Measurements from ENCODE around the gene ANTXR2. TPM values are rescaled to one million over a fixed set of nuclear protein-coding genes. Genes with fewer than 3 reads are reported as not detected.
A peak's percentile ranks its signal among the peaks of the same experiment; 100 is the strongest.

ANTXR2 gene
- total RNA-seq, 2 experiments from 2014 or later, result 15.0 to 18.0 TPM

DNA sequence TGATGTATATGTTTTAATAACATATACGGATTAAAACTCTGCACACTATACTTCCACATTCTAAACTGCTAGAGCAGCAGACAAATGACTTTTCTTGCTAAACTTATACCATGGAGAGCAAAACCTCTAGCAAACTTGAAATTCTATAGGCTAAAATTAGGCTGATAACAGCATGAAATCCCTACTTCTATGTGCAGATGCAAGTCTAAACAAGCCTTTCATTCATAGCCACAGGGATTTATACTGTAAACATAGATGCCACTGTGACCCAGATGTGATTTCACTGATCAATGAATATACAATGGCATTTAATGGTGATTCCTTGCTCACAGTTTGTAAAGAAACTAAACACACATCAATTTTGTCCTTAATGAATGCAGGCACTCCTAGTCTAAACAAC, 151.0 kb downstream of the ANTXR2 start:
- Mint-ChIP-seq H3K27me3 (ENCODE audit: low read depth) (no peaks in the 10 kb centered on the region), H3K4me3 (no peak overlapping the region), H3K36me3 (ENCODE audit: low read depth) (no peaks in the 10 kb centered on the region), H3K27ac (no peak overlapping the region), H3K9me3 (ENCODE audit: insufficient read depth) (no peaks in the 10 kb centered on the region), H3K4me1 (ENCODE audit: low read depth) (peaks cover 5% of the 10 kb centered on the region)
- CTCF ChIA-PET, result interaction anchor here (1.1 to 1.3 kb wide), 2 partner anchors 11 to 262 kb away, joined by 4 to 6 read pairs; no protein-coding TSS in a partner anchor
- ATAC-seq (no peak), DNase-seq (no peak)
- POLR2A ChIA-PET, result no interaction called here

DNA sequence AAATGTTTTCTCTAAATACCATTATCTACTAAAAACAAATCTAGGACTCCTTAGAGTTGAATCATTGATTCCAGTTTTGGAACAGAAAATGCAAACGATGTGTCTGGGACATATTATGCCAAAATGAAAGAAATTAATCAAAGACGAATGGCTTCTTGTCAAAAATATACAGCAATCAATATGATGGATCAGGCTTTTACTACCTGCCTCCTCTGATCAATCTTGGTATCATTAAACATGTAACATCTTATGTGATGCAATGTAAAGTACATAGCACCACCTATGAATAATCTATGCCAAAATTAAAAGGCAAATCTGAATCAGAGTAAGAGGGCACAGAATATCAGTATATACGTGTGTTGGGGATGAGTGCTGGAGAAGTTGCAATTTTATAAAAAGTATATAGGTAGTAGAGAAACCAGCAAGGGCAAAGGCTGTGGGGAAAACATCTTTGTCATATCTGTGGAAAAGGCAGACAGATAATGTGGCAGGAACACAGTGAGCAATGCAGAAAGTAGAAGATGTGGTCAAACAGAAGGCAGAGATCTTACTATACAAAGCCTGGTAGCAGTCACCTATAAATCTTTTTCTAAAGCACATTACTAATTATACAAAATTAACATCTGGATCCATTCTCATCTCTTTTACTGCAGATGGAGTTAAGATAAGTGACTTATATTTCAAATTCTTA, 152.7 kb downstream of the ANTXR2 start:
- DNase-seq (no peak), ATAC-seq (no peak)
- Mint-ChIP-seq H3K4me1 (ENCODE audit: low read depth) (peaks cover 5% of the 10 kb centered on the region), H3K9me3 (ENCODE audit: insufficient read depth) (no peaks in the 10 kb centered on the region), H3K36me3 (ENCODE audit: low read depth) (no peaks in the 10 kb centered on the region), H3K27me3 (ENCODE audit: low read depth) (no peaks in the 10 kb centered on the region), H3K27ac (no peak overlapping the region), H3K4me3 (no peak overlapping the region)
- POLR2A ChIA-PET, result no interaction called here
- CTCF ChIA-PET, result no interaction called here

DNA sequence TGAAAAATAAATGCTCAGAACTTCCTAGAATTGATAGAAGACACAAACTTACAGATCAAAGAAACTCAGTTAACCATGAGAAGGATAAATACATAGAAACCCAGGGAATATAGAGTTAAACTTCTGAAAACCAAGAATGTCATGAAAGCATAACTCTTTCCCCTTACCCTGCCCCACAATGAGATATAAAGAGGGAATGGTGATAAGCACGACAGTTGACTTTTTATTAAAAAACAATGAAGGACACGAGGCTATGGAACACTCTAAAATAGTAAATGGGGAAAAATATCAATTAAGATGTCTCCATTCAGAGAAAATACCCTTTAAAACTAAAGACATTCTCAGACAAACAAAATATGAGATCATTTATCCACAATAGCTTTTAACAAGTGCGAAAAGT, 154.7 kb downstream of the ANTXR2 start:
- CTCF ChIA-PET, result interaction anchor here (0.9 to 1.9 kb wide), 11 partner anchors 8 to 301 kb away, joined by 3 to 14 read pairs (median 5); no protein-coding TSS in a partner anchor

DNA sequence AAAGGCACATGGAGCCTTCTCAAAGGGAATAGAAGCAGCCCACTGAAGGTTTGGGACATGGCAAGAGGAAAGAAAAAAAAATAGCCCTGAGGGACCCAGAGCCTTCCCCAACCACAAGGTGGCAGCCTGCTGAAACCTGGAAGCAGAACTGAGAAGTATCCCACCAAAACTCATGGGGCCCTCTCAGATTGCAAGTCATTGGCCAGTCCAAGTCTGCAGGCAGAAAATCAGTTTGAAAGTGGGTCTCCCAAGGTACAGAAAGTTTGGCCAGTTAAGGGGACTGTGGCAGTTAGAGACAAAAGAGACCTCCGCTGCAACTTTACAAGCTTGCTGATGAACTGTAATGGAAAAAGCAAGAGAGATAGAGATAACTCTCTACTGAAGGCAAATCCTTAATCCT, 155.8 kb downstream of the ANTXR2 start:
- H3K4me3 Mint-ChIP-seq, result no peak overlapping the region
- ChIA-PET POLR2A (no interaction called here), CTCF (interaction anchor here (0.6 to 1.9 kb wide), 18 partner anchors 9 to 302 kb away, joined by 3 to 14 read pairs (median 4); no protein-coding TSS in a partner anchor)
- DNase-seq (peak; percentile 68), ATAC-seq (peak; percentile 76)
- no peaks in the 10 kb centered on the region for H3K27me3 Mint-ChIP-seq (ENCODE audit: low read depth)
- H3K9me3 Mint-ChIP-seq (ENCODE audit: insufficient read depth), result no peaks in the 10 kb centered on the region
- H3K27ac Mint-ChIP-seq, result no peak overlapping the region
- peaks cover 13% of the 10 kb centered on the region for H3K4me1 Mint-ChIP-seq (ENCODE audit: low read depth)
- H3K36me3 Mint-ChIP-seq (ENCODE audit: low read depth), result no peaks in the 10 kb centered on the region

More for the DNA sequence above, 154.7 kb downstream of the ANTXR2 start:
- POLR2A ChIA-PET, result no interaction called here
- DNase-seq, result no peak
- Mint-ChIP-seq H3K27ac (no peak overlapping the region), H3K36me3 (ENCODE audit: low read depth) (no peaks in the 10 kb centered on the region), H3K4me1 (ENCODE audit: low read depth) (peaks cover 13% of the 10 kb centered on the region), H3K4me3 (no peak overlapping the region), H3K9me3 (ENCODE audit: insufficient read depth) (no peaks in the 10 kb centered on the region), H3K27me3 (ENCODE audit: low read depth) (no peaks in the 10 kb centered on the region)
- ATAC-seq, result no peak

DNA sequence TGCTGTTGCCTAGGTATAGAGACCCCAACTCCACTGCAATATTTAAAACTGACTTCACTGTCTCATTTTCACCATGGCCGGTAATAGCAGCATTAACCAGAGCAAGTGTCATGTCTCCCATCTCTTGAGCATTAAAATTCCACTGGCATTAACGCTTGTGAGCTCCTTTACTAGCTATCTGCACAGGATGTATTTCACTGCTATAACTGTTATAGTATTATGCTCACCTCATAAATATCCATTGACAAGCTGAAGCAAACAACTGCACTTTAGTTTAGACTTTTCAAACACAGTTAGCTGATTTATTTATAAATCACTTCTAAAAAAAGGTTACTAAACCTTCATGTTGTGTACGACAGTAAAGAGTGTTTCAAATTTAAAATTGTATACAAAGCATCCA, 157.8 kb downstream of the ANTXR2 start:
- H3K9me3 Mint-ChIP-seq (ENCODE audit: insufficient read depth), result no peaks in the 10 kb centered on the region
- H3K27ac Mint-ChIP-seq, result no peak overlapping the region
- CTCF ChIA-PET, result interaction anchor here (1.4 kb wide), 1 partner anchor 300 kb away, joined by 3 read pairs; no protein-coding TSS in a partner anchor
- no peak overlapping the region for H3K4me3 Mint-ChIP-seq
- no peak for ATAC-seq
- H3K4me1 Mint-ChIP-seq (ENCODE audit: low read depth), result peaks cover 13% of the 10 kb centered on the region
- no peaks in the 10 kb centered on the region for H3K27me3 Mint-ChIP-seq (ENCODE audit: low read depth)
- POLR2A ChIA-PET, result no interaction called here
- no peak for DNase-seq
- H3K36me3 Mint-ChIP-seq (ENCODE audit: low read depth), result no peaks in the 10 kb centered on the region

DNA sequence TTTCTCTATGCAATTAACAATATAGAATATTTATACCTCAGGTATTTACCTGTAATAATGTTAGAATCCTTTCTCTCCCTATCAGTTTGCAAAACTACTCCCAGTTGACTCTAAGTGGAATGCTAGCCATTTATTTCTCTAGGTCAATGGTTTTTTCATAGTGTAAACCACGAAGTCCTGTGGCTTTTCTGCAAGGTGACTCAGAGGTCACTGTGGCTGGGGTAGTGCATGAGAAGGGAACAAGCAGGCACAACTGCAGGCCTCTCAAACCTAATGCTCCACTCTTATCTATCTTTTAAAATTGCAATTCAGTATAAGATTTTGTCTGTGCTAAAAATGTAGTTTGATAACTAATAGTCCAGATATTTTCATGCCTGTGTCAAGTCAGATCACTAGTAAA, 159.4 kb downstream of the ANTXR2 start:
- Mint-ChIP-seq H3K27me3 (ENCODE audit: low read depth) (no peaks in the 10 kb centered on the region), H3K27ac (no peak overlapping the region), H3K36me3 (ENCODE audit: low read depth) (no peaks in the 10 kb centered on the region), H3K9me3 (ENCODE audit: insufficient read depth) (no peaks in the 10 kb centered on the region), H3K4me1 (ENCODE audit: low read depth) (peaks cover 13% of the 10 kb centered on the region), H3K4me3 (no peak overlapping the region)
- ChIA-PET CTCF (no interaction called here), POLR2A (no interaction called here)
- ATAC-seq (peak; percentile 47), DNase-seq (no peak)

DNA sequence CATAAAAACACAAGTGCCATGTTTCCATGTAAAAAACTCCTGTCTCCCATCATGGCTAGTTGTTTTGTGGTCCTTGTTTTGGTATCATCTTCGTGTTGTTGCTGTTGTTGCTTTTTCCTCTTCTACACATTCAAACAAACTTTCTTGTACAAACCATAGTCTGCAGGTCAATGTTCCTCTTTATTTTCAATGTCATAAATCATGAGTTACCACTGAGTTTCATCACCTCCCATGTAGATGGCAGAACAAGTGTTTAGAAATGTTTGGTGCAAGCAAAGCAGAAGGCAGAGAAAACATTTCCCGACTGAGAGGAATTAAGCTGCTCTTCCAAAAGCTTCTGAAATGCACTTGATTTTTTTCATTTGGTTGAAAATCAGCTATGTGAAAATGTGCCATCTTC, 166.0 kb downstream of the ANTXR2 start:
- Mint-ChIP-seq H3K27me3 (ENCODE audit: low read depth) (no peaks in the 10 kb centered on the region), H3K4me1 (ENCODE audit: low read depth) (peaks cover 10% of the 10 kb centered on the region), H3K36me3 (ENCODE audit: low read depth) (peaks cover 11% of the 10 kb centered on the region), H3K27ac (no peak overlapping the region), H3K4me3 (no peak overlapping the region), H3K9me3 (ENCODE audit: insufficient read depth) (no peaks in the 10 kb centered on the region)
- DNase-seq (no peak), ATAC-seq (no peak)
- ChIA-PET CTCF (no interaction called here), POLR2A (no interaction called here)

DNA sequence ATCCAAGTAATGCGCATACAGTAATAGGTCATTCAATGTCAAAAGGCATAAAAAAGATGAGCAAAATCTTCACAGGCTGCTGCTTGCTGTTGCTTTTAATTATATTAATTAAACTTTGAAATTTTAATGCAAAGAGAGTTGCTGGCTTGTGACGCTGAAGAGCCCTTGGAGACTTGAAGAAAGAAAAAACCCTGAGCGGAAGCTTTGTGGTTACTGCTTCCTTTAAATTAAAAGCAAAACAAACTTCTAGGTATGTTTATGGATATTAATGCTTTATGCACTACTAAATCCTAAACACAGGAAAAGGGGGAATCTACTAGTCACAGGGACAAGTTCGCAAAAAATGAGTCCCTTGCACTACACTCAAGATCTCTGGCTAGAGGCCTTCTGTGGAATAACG, 166.7 kb downstream of the ANTXR2 start:
- peaks cover 11% of the 10 kb centered on the region for H3K36me3 Mint-ChIP-seq (ENCODE audit: low read depth)
- ATAC-seq, result no peak
- no peak for DNase-seq
- H3K4me3 Mint-ChIP-seq, result no peak overlapping the region
- CTCF ChIA-PET, result interaction anchor here (2.1 kb wide), 1 partner anchor 11 kb away, joined by 7 read pairs; no protein-coding TSS in a partner anchor
- H3K9me3 Mint-ChIP-seq (ENCODE audit: insufficient read depth), result no peaks in the 10 kb centered on the region
- H3K27ac Mint-ChIP-seq, result no peak overlapping the region
- POLR2A ChIA-PET, result no interaction called here
- no peaks in the 10 kb centered on the region for H3K27me3 Mint-ChIP-seq (ENCODE audit: low read depth)
- peaks cover 10% of the 10 kb centered on the region for H3K4me1 Mint-ChIP-seq (ENCODE audit: low read depth)

DNA sequence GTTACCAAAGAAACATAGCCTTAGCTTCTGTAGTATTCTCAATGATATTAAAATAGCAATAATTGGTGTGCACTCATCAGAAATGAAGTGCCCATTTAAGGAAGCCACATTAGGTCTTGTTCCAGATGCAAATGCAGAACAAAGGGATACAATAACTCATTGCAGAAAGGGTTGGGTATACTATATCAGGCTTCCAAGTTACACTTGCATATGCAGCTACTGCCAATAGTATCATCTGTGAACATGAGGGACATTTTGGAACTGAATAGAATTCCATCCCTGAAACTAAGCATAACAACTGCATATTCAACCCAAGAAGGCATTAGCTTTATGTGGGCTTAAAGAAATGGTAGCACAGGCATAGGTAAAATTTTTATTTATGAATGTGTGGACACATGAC, 167.8 kb downstream of the ANTXR2 start:
- DNase-seq, result no peak
- CTCF ChIA-PET, result interaction anchor here (2.1 kb wide), 1 partner anchor 13 kb away, joined by 7 read pairs; no protein-coding TSS in a partner anchor
- no peak for ATAC-seq

DNA sequence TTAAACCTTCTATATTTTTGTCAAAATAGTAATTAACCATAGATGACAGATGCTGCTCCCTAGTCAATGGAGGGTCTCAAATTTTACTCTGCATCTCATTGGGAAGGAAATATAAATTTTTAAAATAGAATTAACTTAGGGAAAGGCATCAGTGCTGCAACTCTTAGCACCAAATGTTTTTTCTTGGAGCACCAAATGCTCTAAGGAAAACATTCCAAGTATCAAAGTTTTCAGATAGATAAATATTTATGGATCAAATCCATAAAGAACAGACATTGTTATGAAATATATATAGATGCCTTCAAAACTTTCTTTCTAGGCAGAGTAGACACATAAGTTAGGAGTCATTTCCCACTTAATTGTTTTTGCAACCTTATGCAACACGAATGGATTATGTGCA, 168.7 kb downstream of the ANTXR2 start:
- Mint-ChIP-seq H3K9me3 (ENCODE audit: insufficient read depth) (no peaks in the 10 kb centered on the region), H3K4me3 (no peak overlapping the region), H3K4me1 (ENCODE audit: low read depth) (peaks cover 10% of the 10 kb centered on the region), H3K27ac (no peak overlapping the region), H3K36me3 (ENCODE audit: low read depth) (peaks cover 11% of the 10 kb centered on the region), H3K27me3 (ENCODE audit: low read depth) (no peaks in the 10 kb centered on the region)
- ATAC-seq (no peak), DNase-seq (no peak)
- POLR2A ChIA-PET, result no interaction called here
- CTCF ChIA-PET, result interaction anchor here (2.1 kb wide), 1 partner anchor 13 kb away, joined by 7 read pairs; no protein-coding TSS in a partner anchor

More for the DNA sequence above, 167.8 kb downstream of the ANTXR2 start:
- H3K9me3 Mint-ChIP-seq (ENCODE audit: insufficient read depth), result no peaks in the 10 kb centered on the region
- POLR2A ChIA-PET, result no interaction called here
- H3K27me3 Mint-ChIP-seq (ENCODE audit: low read depth), result no peaks in the 10 kb centered on the region
- peaks cover 10% of the 10 kb centered on the region for H3K4me1 Mint-ChIP-seq (ENCODE audit: low read depth)
- no peak overlapping the region for H3K4me3 Mint-ChIP-seq
- peaks cover 11% of the 10 kb centered on the region for H3K36me3 Mint-ChIP-seq (ENCODE audit: low read depth)
- H3K27ac Mint-ChIP-seq, result no peak overlapping the region

DNA sequence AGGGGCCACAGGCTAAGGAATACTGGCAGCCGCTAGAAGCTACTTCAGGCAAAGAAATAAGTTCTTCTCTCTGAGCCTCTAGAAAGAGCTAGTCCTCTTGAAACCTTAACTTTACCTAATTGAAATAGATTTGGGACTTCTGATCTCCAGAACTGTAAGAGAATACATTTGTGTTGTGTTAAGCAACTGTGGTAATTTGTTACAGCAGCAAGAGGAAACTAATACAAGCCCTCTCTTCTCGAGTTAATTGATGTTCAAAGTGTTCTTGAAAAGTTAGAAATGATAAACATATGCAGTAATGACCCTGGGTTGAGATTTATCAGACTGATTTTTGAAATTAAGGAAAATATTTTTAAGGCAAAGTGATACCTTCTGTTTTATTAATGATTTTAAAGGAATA, 172.8 kb downstream of the ANTXR2 start:
- ATAC-seq (no peak), DNase-seq (no peak)
- ChIA-PET CTCF (no interaction called here), POLR2A (no interaction called here)
- H3K9me3 Mint-ChIP-seq (ENCODE audit: insufficient read depth), result no peaks in the 10 kb centered on the region
- H3K36me3 Mint-ChIP-seq (ENCODE audit: low read depth), result no peaks in the 10 kb centered on the region
- H3K4me3 Mint-ChIP-seq, result no peak overlapping the region
- H3K4me1 Mint-ChIP-seq (ENCODE audit: low read depth), result no peaks in the 10 kb centered on the region
- peaks cover 10% of the 10 kb centered on the region for H3K27me3 Mint-ChIP-seq (ENCODE audit: low read depth)
- no peak overlapping the region for H3K27ac Mint-ChIP-seq

DNA sequence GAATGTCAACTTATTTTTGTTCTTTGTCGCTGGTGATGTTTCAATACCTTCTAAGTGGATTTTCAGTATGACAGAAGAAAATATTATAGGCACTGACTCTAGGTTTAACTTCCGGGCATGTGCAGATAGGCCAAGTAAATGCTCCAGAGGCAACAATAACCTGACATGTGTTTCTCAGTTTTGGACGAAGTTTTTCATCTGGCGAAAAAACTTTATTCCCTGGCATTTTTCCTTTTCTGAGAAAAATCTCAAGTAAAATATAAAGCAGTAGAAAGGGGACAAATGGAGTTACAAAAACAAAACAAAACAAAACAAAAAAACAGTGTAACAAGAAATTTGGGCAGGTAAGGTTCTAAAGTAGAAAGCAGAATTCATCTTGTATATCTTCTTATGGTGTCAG, 173.5 kb downstream of the ANTXR2 start:
- H3K27ac Mint-ChIP-seq, result no peak overlapping the region
- CTCF ChIA-PET, result no interaction called here
- no peak overlapping the region for H3K4me3 Mint-ChIP-seq
- H3K9me3 Mint-ChIP-seq (ENCODE audit: insufficient read depth), result no peaks in the 10 kb centered on the region
- H3K27me3 Mint-ChIP-seq (ENCODE audit: low read depth), result peaks cover 12% of the 10 kb centered on the region
- POLR2A ChIA-PET, result no interaction called here
- DNase-seq, result no peak
- H3K4me1 Mint-ChIP-seq (ENCODE audit: low read depth), result no peaks in the 10 kb centered on the region
- no peaks in the 10 kb centered on the region for H3K36me3 Mint-ChIP-seq (ENCODE audit: low read depth)
- no peak for ATAC-seq

DNA sequence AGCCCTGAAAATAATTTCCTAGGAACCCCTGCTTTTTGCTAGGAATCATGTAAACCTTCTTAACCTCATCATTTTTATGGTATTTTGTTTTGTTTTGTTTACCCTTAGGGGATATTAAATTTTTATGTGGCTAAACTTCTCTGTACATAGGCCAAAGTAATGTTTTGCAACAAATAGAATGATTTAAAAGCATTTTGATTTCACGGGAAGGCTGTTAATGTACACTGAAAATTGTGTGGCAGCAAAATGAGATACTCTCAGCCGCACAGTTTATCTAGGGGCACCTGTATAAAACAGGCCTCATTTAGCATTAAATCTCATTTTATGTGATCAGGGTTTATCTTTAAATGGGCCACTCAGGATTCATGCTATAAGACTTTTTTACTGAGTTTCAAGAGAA, 175.0 kb downstream of the ANTXR2 start:
- Mint-ChIP-seq H3K9me3 (ENCODE audit: insufficient read depth) (no peaks in the 10 kb centered on the region), H3K36me3 (ENCODE audit: low read depth) (no peaks in the 10 kb centered on the region), H3K27ac (no peak overlapping the region), H3K4me3 (no peak overlapping the region), H3K27me3 (ENCODE audit: low read depth) (peaks cover 12% of the 10 kb centered on the region), H3K4me1 (ENCODE audit: low read depth) (no peaks in the 10 kb centered on the region)
- ATAC-seq, result no peak
- DNase-seq, result no peak
- ChIA-PET POLR2A (no interaction called here), CTCF (no interaction called here)

Data from activated CD8-positive, alpha-beta T cell treated with anti-CD3 and anti-CD28 coated beads, Interleukin-2, amount 10 ng/mL, durations not matched to agents 7 days and 5 days (primary cell).